ENCODE measurements around the gene TEX51.

DNA sequence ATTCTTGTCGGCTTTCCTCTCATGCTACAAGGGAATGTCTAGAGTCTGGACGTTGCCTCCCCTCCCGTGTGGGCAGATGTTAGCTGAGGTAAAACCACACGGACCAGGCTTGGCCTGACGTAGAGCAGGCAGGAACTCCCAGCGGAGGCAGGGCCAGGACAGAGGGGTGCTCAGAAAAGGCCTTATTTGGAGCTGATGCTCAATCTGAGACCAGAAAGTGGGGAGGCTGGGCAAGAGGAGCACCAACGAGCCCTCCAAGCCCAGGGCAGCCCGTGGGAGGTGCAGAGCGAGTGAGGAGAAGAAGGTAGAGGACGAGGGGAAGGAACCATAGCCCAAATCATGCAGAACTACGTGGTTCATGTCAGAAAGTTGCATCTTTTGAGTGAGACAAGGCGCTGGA is 9.0 kb downstream of the TEX51 start:
- no peak for TF ChIP-seq EZH2 (IDR thresholded peaks at IDR 0.05)
- no peak for TF ChIP-seq POLR2AphosphoS5 (IDR thresholded peaks at IDR 0.05; ENCODE audit: low read depth, low read length)
- TF ChIP-seq YY1 (IDR thresholded peaks at IDR 0.05; ENCODE audit: extremely low read depth, insufficient replicate concordance, low read depth, low read length) = no peak
- TF ChIP-seq POLR2A (IDR thresholded peaks at IDR 0.05; ENCODE audit: borderline replicate concordance, extremely low read depth, insufficient read depth, insufficient read length) = no peak

Data from HCT116 (cell line).